ENCODE data around the gene RPL31. TPM values are rescaled to one million over a fixed set of nuclear protein-coding genes. Genes with fewer than 3 reads are reported as not detected.

Gene RPL31
- total and polyA plus RNA-seq, 9 of the 15 experiments (the other 6 are each of a cell fraction or from before 2014, with no cell fraction given) = 1,176 to 6,037 (median 2,997) TPM

DNA sequence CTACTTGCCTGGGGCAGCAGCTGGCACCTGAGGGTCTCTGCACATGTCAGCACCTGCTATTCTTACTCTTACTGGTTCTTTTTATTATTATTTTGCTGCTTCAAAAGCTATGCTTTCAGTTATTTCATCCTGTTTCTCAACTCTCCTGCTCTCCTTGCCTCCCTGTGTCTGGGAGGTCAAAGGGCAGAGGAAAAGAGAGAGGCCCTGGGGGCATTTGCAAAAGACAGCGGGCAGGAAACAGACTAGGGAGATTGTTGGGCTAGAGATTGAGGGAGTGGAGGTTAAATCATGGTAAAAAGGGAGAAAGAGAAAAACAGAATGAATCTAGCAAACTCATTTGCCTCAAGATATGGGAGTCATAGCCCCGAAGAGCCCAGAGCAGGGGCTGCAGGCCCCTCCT is 21.1 kb upstream of the RPL31 start:
- DNase-seq (ENCODE audit: extremely low read depth in 1 of 4, low spot score in 3 of 4) (no peak), ATAC-seq (no peak), FAIRE-seq (no peak)
- POLR2A ChIA-PET = interaction anchor here (1.3 kb wide), 1 partner anchor 203 kb away, joined by 3 read pairs; no protein-coding TSS in a partner anchor
- CTCF ChIA-PET (ENCODE audit: low intra/inter-chr PET ratio) = no interaction called here
- Histone ChIP-seq H3K9ac (ENCODE audit: insufficient read depth in 1 of 2, low read depth in 2 of 2, low read length in 2 of 2) (no peak overlapping the region), H3K4me3 (no peak overlapping the region), H3K9me1 (ENCODE audit: control insufficient read depth, insufficient read depth, low read length) (no peaks in the 10 kb centered on the region), H3K4me2 (ENCODE audit: insufficient read depth, low read length) (no peak overlapping the region), H3K9me3 (replicated peaks; ENCODE audit: control insufficient read depth, insufficient read depth, low read depth, low read length) (no peaks in the 10 kb centered on the region), H3K27ac (ENCODE audit: extremely low read depth, low read depth, low read length) (no peak overlapping the region), H4K20me1 (replicated peaks; ENCODE audit: control insufficient read depth, insufficient read depth, low read length) (peaks cover 7% of the 10 kb centered on the region; the same call in 1 of the 2 replicates), H2AFZ (ENCODE audit: low read depth, low read length) (no peak overlapping the region), H3K27me3 (ENCODE audit: control insufficient read depth in 2 of 2, insufficient read depth in 2 of 2, low read length in 2 of 2) (peaks cover 30 to 70% of the 10 kb centered on the region in 2 experiments), H3K4me1 (replicated peaks in 1 of 2; ENCODE audit: control insufficient read depth in 2 of 2, insufficient read depth in 2 of 2, low read length in 2 of 2) (0 out of 5 replicates have a peak, but pooled peaks cover 0 to 4% of the 10 kb centered on the region in 2 experiments), H3K79me2 (ENCODE audit: control insufficient read depth, insufficient read depth, low read length) (no peaks in the 10 kb centered on the region), H3K36me3 (ENCODE audit: control insufficient read depth, insufficient read depth, low read length) (no peaks in the 10 kb centered on the region)
- no TSS peak for BruUV-seq (replicated peaks)
- in situ Hi-C loops (cut with MboI) (no loop called here), intact Hi-C loops (cut with micrococcal nuclease) (loop anchor here (10.0 kb wide), 2 partner anchors 156 to 556 kb away; partner anchors contain the start of gene NPAS2)
- TF ChIP-seq TEAD1 (CRISPR knock-in tag; IDR thresholded peaks at IDR 0.05) = no peak
- TF ChIP-seq, protein P1, sequence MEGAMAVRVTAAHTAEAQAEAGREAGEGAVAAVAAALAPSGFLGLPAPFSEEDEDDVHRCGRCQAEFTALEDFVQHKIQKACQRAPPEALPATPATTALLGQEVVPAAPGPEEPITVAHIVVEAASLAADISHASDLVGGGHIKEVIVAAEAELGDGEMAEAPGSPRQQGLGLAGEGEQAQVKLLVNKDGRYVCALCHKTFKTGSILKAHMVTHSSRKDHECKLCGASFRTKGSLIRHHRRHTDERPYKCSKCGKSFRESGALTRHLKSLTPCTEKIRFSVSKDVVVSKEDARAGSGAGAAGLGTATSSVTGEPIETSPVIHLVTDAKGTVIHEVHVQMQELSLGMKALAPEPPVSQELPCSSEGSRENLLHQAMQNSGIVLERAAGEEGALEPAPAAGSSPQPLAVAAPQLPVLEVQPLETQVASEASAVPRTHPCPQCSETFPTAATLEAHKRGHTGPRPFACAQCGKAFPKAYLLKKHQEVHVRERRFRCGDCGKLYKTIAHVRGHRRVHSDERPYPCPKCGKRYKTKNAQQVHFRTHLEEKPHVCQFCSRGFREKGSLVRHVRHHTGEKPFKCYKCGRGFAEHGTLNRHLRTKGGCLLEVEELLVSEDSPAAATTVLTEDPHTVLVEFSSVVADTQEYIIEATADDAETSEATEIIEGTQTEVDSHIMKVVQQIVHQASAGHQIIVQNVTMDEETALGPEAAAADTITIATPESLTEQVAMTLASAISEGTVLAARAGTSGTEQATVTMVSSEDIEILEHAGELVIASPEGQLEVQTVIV (CRISPR knock-in tag; IDR thresholded peaks at IDR 0.05; ENCODE audit: borderline replicate concordance) = no peak
- TF ChIP-seq, protein P2, sequence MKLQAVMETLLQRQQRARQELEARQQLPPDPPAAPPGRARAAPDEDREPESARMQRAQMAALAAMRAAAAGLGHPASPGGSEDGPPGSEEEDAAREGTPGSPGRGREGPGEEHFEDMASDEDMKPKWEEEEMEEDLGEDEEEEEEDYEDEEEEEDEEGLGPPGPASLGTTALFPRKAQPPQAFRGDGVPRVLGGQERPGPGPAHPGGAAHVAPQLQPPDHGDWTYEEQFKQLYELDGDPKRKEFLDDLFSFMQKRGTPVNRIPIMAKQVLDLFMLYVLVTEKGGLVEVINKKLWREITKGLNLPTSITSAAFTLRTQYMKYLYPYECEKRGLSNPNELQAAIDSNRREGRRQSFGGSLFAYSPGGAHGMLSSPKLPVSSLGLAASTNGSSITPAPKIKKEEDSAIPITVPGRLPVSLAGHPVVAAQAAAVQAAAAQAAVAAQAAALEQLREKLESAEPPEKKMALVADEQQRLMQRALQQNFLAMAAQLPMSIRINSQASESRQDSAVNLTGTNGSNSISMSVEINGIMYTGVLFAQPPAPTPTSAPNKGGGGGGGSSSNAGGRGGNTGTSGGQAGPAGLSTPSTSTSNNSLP (IDR thresholded peaks at IDR 0.05; ENCODE audit: borderline replicate concordance, low read depth, low read length) = no peak
- TF ChIP-seq ZNF146 (CRISPR knock-in tag; IDR thresholded peaks at IDR 0.05; ENCODE audit: unreplicated experiment) = no peak
- no peak for TF ChIP-seq CBFB (CRISPR knock-in tag; IDR thresholded peaks at IDR 0.05)
- no peak for TF ChIP-seq RBBP5 (IDR thresholded peaks at IDR 0.05; ENCODE audit: borderline replicate concordance, insufficient read depth, low read length, poor library complexity, severe bottlenecking)
- TF ChIP-seq, protein P3, sequence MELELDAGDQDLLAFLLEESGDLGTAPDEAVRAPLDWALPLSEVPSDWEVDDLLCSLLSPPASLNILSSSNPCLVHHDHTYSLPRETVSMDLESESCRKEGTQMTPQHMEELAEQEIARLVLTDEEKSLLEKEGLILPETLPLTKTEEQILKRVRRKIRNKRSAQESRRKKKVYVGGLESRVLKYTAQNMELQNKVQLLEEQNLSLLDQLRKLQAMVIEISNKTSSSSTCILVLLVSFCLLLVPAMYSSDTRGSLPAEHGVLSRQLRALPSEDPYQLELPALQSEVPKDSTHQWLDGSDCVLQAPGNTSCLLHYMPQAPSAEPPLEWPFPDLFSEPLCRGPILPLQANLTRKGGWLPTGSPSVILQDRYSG (tag; conservative IDR thresholded peaks at IDR 0.05; ENCODE audit: low read depth) = no peak
- no peak for TF ChIP-seq MEF2D (tag; conservative IDR thresholded peaks at IDR 0.05; ENCODE audit: low read depth)
- no peak for TF ChIP-seq NFIX (CRISPR knock-in tag; IDR thresholded peaks at IDR 0.05; ENCODE audit: low read depth)
- WGBS (ENCODE audit: insufficient coverage, low coverage, missing lambda C conversion rate) = 0% methylated on average over 2 of the region's 2 CpGs
